HG03108 (cell line): ENCODE results near the gene RHOV.
A peak's percentile ranks its signal among the peaks of the same experiment; 100 is the strongest.

ENCODE experiments used
- ATAC-seq: cut with Tn5 transposase; IDR thresholded peaks from one replicate; pipeline ENCODE4 v1.9.1; 2021; ENCODE audit warnings: moderate library complexity; ENCODE audit not compliant: unreplicated experiment

RHOV gene

DNA sequence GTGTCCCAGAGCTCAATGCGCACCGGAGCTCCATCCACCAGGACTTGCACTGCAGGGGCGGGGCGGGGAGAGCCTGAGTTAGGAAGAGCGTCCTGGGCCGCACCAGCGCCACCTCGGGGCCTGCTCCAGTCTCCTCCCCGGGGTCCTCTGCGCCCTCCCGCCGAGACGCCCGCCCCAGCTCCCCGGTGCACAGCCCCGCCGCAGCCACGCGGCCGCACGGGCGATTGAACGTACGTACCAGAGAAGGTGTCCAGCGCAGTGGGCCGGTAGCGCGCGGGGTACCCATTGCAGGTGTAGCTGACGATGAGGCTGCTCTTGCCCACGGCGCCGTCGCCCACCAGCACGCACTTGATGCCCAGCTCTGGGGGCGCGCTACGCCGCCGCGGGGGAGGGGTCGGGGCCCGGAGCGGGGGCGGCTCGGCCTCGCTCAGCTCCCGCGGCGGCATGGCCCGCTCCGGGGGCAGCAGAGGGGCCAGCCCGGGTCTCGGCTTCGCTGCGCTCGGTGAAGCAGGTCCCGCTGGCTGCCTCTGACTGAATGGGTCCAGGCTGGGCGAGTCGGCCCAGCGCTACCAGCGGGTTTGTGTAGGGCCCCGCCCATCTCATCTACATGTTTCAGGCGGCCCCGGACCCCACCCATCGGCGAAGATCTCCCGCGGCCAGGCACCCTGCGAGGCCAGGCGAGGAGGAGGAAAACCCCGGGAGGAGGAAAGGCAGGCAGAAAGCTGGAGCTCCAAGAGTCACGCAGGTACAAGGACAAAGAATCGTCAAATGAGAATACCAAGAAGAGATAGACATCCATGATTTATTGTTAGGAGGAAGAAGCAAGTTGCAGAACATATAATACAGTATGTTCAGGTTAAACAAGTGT is at the start of gene RHOV:
TSS of gene RHOV (minus strand) at position 541 of the 868 bp plus-strand sequence. CDS start at position 446, 95 bp downstream.
- peak; percentile 54 for ATAC-seq

- no peak for ATAC-seq
Measured at GRCh38 chr15:40923551-40923950, 49.5 kb upstream of the RHOV start.

- ATAC-seq: no peak
Measured at GRCh38 chr15:40922608-40923005, 48.6 kb upstream of the RHOV start.

- no peak for ATAC-seq
Measured at GRCh38 chr15:40921949-40922607, 48.0 kb upstream of the RHOV start.

DNA sequence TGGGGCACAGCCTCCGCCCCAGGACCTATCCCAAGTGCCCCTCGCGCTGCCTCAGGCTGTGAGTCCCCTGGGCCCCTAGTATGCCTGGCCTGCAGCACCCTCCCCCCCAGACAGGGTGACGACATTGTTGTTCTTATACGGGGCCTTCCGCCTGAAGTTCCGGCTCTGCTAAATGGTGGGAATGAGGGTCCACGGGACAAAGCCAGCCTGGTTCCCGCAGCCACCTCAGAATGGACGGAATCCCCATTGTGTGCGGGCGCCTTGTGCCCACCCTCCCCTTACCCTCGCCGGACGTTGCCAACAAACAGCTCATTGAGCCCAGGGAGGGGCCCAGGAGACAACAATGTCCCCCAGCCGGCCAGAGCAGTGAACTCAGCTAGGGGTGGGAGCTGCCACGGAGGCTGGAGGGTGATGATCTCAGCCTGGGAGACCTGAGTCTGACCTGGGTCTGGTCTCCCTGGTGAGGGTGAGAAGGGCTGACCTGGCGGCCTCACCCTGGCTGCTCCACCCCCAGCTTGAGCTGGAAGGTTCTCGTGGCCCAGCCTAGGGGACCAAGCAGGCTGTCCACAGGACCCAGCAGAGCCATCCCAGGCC is 44.9 kb upstream of the RHOV start:
- ATAC-seq: no peak

DNA sequence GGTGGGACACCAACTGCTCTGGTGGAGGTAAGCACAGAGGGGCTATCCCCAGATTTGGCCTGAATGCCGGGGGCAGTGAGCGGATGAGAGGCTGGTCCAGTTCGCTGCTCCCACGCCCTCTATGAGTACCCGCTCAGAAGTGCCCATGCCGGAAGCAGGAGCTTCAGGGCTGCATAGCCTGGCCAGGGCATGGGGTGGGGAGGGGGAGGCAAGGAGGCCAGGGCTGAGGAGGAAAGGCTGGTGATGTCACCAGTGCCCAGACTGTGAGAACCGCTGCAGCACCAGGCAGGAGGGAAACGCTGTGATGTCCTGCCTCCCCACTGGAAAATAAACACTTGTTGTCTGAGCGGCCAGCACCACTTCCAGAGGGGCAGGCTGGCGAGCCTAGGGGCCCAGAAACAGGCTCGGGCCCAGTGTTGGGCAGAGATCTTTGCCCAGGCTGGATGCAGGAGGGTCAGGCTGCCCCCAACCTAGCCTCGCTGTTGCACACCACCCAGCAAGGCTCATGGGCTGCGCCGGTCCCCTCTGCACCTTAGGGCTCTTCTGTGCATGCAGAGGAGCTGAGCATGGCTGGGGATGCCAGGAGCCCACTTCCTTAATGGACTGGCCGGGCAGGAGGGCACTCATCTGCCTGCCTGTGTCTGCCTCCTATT is 44.2 kb upstream of the RHOV start:
- no peak for ATAC-seq

DNA sequence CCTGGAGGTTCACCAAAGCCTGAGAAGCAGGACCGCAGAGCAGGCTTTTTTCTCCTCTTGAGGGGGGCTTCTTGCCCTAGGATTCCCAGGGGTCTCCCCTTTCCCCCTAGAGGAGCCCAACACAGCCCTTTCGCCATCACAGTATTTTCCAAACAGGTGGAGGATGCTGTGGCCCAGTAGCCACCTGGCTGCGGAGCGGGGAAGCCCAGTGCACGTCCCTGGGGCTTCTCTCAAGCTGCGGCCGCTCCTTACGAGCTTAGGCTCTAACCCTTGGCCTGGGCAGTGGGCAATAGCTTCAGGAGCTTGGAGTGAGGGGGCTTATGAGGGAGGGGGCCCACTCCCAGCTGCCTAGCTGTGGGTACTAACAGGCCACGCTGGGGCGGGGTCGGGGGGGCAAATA is 43.6 kb upstream of the RHOV start:
- ATAC-seq: no peak

GRCh38 chr15:40915679-40916078 is 41.6 kb upstream of the RHOV start:
- ATAC-seq: no peak

DNA sequence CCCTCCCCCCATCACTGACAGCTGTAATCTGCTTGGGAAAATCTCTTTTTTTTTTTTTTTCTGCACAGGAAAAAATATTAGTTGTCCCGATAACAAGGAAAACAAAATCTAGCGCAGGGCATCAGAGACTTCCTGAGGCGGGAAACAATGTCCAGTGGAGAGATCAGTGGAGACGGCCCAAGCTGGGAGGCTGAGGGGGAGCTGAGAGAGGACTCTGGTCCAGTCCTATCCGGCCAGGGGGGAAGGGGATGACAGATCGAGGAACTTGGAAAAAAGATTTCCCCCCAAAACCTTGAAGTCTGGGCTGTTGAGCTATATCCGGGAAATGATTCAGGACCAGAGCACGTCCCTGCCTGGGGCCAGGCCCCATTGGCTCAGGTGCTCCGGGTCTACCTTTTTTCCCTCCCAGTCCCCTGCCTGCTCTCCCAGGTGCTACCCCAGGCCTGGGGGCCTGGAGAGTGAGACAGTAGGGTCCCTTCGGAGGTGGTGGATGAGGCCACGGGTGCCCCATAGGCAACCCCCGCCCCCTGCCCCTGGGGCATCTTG is 41.2 kb upstream of the RHOV start:
- ATAC-seq: no peak

DNA sequence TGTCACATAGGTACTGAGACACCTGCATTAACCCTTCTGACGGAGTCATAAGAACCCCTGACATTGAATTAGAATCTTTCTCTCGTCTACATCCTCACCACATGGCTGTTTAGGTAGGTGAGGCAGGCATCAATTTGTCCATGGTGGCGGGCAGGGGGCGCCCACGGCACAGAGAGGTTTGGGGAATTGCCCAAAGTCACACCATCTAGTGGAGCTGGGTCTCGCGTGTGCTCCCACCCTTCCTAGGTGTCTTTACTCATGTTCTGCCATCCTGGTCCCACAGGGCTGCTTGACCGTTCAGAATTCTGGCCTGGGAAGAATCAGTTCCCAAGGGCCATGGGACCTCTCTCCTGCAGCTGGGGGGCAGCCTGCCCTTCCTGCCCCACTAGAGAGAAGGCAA is 40.5 kb upstream of the RHOV start:
- no peak for ATAC-seq

- no peak for ATAC-seq
Measured at GRCh38 chr15:40914013-40914412, 40.0 kb upstream of the RHOV start.

GRCh38 chr15:40912478-40912877 is 38.4 kb upstream of the RHOV start:
- ATAC-seq: no peak

DNA sequence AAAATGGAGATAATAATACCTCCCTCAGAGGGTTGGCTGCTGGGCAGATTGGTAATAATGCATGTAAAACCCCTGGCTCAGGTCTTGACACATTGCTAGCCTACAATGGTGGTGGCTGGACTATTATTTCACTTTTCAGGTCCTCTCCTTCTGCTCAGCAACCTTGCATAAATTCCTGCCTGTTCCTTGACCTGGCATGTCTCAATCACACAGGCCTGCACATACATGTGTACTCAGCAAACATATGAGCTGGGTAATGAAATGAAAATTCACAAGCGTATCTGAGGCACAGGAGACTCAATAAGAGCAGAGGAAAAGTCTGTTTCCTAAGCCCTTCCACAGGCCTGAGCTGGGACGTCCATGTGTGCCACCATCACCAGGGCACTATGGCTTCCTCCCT is 37.7 kb upstream of the RHOV start:
- ATAC-seq: no peak

DNA sequence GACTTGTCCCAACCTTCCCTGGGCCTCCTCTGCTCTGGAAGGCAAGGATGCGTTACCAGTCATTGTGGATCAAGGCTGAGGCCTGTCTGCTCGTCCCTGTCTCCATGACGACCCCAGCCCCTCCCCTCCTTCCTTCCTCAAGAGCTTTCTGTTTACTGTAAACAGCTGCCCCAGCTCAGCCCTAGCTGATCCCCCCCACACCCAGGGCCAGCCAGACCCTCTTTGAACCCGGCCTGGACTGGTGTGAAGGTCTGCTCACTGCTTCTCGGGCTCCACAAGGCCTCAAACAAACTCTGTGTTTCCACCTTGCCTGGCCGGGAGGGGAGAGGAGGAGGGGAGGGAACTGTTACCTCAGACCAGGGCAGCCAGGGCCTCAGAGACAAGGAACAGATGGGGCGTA is 37.1 kb upstream of the RHOV start:
- ATAC-seq: no peak

DNA sequence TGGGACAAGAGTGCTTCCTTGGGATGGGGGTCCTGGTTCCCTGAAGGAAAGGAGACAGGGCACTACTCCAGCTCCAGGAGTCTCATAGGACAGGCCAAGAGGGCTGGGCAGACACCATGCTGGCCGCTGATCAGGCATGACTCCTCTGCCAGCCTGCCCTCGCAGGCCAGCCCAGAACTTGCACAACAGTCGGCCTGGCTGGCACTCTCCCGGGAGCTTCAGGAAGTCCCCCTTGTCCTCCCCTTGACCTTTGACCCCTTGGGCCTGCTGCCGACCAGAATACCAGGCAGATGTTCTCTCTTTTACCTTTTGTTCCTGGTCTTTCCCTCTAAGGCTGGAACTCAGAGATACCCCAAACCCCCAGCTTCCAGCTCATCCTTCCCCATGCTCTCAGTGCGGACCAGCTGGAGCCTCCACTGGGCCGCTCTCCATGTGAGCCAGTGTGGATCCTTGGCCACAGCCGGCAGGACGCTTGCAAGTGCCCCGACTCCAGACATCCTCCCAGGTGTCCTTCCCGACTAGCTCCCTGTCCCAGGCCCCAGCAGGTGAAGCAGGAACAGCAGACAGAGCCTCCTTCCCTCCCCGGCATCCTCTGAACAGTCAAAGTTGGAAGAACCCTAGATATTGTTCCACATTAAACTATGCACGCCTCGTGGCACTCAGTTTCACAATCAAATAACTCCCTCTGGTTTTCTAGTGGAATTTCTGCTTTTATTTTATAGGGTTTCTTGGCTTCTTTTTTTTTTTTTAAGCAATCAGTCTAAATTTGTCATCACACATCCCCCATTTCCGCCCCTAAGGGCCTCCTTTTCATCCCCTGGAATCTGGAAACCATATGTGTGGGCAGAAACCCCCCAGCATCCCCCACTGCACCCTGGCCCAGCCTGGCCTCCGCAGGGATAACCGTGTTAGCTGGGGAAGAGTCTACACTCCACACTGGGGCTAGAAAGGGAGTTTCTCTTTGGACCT is 35.9 kb upstream of the RHOV start:
- no peak for ATAC-seq

GRCh38 chr15:40908095-40908494 is 34.1 kb upstream of the RHOV start:
- no peak for ATAC-seq

- no peak for ATAC-seq
Measured at GRCh38 chr15:40906991-40907802, 33.2 kb upstream of the RHOV start.

- ATAC-seq: peak; percentile 71
Measured at GRCh38 chr15:40906091-40906990, 32.3 kb upstream of the RHOV start.
